Skeletal muscle tissue (tissue), 4 donors: ENCODE data around the gene RERE. TPM values are rescaled to one million over a fixed set of nuclear protein-coding genes. Genes with fewer than 3 reads are reported as not detected.
A peak's percentile ranks its signal among the peaks of the same experiment; 100 is the strongest.
"Not testable (repeated sequence)": the region's sequence is repeated elsewhere in the genome, so short reads cannot be mapped to it uniquely, and the experiment has no call there.

Source experiments
- H3K27ac ChIP-seq: one replicate; pipeline ENCODE4 v1.7.0; 2013; ENCODE audit warnings: mild to moderate bottlenecking, low read depth, low read length, inconsistent platforms
- H3K27me3 ChIP-seq, 3 donors: one replicate each; pipeline ENCODE4 v1.7.0; 2013; ENCODE audit warnings: low read length in 3 of 3; ENCODE audit not compliant: control insufficient read depth in 3 of 3, insufficient read depth in 3 of 3
- H3K36me3 ChIP-seq, 3 donors: one replicate each; pipeline ENCODE4 v1.7.0; 2013; ENCODE audit warnings: low read length in 3 of 3; ENCODE audit not compliant: control insufficient read depth in 3 of 3, insufficient read depth in 3 of 3
- H3K4me1 ChIP-seq, 3 donors: one replicate each; pipeline ENCODE4 v1.7.0; 2013; ENCODE audit warnings: low read length in 3 of 3, mild to moderate bottlenecking in 3 of 3; ENCODE audit not compliant: control insufficient read depth in 3 of 3, insufficient read depth in 3 of 3
- H3K4me3 ChIP-seq, 3 donors: one replicate each; pipeline ENCODE4 v1.7.0; 2013; ENCODE audit warnings: low read length in 3 of 3
- H3K9ac ChIP-seq, 3 donors: one replicate each; pipeline ENCODE4 v1.7.0; 2013; ENCODE audit warnings: low read length in 3 of 3, mild to moderate bottlenecking in 3 of 3, moderate library complexity in 2 of 3, low read depth in 1 of 3
- H3K9me3 ChIP-seq, 3 donors: one replicate each; pipeline ENCODE4 v1.7.0; 2013; ENCODE audit warnings: low read length in 3 of 3; ENCODE audit not compliant: control insufficient read depth in 3 of 3
- total RNA-seq: library from RNA; depleted of rRNA; stranded (reverse); fragments of >200 nt; gene quantifications from one replicate; pipeline ENCODE4 v1.2.3, GENCODE V29; 2014
- donor health status: Osteomylitis.

The RERE gene
- total RNA-seq, 1 donor from 2014 or later = 212 TPM

DNA sequence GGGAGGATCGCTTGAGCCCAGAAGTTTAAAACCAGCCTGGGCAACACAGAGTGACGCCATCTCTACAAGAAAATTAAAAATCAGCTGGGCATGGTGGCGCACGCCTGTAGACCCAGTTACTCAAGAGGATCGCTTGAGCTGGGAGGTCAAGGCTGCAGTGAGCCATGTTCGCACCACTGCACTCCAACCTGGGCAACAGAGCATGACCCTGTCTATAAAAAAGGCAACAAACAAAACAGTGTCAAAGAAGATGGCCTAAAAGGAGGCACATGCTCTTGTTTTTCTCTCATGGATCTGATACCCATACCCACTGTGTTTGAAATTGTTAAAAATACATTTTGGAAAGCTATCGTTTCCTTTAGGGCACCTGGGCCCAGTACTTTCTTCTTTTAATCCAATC, 307.9 kb downstream of the RERE start:
- H3K4me1 ChIP-seq = peaks cover 22 to 31% (median 27%) of the 10 kb centered on the region in 3 donors
- H3K36me3 ChIP-seq = peaks cover 0 to 3% (median 0%) of the 10 kb centered on the region in 3 donors
- no peak overlapping the region for H3K9ac ChIP-seq
- H3K27me3 ChIP-seq = no peaks in the 10 kb centered on the region
- H3K9me3 ChIP-seq = no peaks in the 10 kb centered on the region
- peak overlapping the region in 1 of 3 donors; percentile 42 for H3K4me3 ChIP-seq
- peak overlapping the region; percentile 38 for H3K27ac ChIP-seq

DNA sequence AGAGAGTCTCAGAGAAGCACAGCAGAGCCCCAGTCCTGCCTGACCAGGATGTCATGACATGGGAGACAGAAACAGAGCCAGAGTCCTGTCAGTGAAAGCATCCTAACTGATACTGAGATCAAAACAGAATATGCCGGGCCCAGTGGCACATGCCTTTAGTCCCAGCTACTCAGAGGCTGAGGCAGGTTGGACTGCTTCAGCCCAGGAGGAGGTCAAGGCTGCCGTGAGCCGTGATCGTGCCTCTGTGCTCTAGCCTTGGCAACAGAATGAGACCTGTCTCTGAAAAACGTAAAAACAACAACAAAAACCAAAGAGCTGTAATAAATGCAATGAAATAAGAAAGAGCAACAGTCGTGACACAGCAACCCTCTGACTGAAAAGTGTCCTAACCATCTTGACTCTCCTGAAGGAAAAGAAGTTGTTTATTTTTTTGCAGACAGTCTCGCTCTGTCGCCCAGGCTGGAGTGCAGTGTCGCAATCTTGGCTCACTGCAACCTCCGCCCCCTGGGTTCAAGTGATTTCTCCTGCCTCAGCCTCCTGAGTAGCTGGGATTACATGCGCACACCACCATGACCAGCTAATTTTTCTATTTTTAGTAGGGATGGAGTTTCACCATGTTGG, 310.3 kb downstream of the RERE start:
- Histone ChIP-seq H3K9me3 (no peaks in the 10 kb centered on the region), H3K4me1 (peaks cover 22 to 31% (median 27%) of the 10 kb centered on the region in 3 donors), H3K36me3 (peaks cover 0 to 3% (median 0%) of the 10 kb centered on the region in 3 donors), H3K4me3 (no peak overlapping the region), H3K27ac (peak overlapping the region; percentile 54), H3K27me3 (no peaks in the 10 kb centered on the region), H3K9ac (no peak overlapping the region)

DNA sequence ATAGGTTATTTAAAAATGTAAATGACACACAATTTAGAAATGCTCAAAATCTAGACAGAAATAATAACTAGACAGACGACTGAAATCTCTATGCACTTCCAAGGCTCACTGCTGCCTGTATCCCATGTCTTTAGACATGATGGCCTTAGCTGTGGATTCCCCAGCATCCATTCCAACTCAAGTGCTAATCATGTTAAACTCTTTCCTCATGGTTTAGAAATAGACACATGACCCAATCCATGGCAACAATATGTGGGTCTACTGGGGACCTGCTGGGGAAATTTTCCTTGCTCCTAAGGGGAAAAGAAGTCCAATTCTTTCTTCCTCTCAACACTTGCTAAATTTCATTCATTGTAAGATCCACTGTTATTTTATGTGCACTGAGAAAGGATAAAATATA, 311.0 kb downstream of the RERE start:
- peaks cover 19 to 28% (median 27%) of the 10 kb centered on the region in 3 donors for H3K4me1 ChIP-seq
- peak overlapping the region; percentile 54 for H3K27ac ChIP-seq
- H3K9ac ChIP-seq = no peak overlapping the region
- H3K4me3 ChIP-seq = no peak overlapping the region
- no peaks in the 10 kb centered on the region for H3K9me3 ChIP-seq
- H3K27me3 ChIP-seq = no peaks in the 10 kb centered on the region
- H3K36me3 ChIP-seq = peaks cover 0 to 3% (median 0%) of the 10 kb centered on the region in 3 donors

DNA sequence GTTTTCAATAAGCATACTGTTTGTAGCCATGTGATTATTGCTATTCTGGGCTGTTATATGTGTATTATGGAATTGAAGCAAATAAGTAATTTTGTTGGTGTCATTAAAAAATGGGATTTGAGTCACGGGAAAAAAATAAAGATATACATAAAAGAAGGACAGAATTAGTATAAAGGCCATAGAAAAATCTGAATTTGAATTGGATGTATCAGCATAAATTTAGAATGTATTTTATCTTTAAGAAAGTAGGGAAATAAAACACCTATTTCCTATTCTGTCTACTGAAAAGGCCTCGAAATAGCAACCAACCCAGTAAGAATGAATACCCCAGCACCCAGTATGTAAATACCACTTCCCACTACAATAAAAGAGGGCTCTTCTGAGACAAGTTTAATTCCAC, 313.6 kb downstream of the RERE start:
- Histone ChIP-seq H3K27ac (no peak overlapping the region), H3K9me3 (no peaks in the 10 kb centered on the region), H3K27me3 (no peaks in the 10 kb centered on the region), H3K4me3 (no peak overlapping the region), H3K36me3 (peaks cover 0 to 3% (median 0%) of the 10 kb centered on the region in 3 donors), H3K4me1 (peaks cover 4 to 14% (median 11%) of the 10 kb centered on the region in 3 donors), H3K9ac (no peak overlapping the region)

DNA sequence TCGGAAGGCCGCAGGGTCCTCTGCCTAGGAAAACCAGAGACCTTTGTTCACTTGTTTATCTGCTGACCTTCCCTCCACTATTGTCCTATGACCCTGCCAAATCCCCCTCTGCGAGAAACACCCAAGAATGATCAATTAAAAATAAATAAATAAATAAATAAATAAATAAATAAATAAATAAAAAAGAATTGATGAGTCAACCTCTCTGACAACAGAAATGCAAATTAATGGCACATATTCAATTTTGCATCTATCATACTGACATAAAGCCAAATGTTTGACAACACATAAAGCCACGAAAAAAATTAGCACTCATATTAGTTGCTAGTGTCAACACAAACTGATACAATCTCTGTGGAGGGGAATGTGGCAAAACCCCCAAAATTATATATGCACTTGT, 314.5 kb downstream of the RERE start:
- H3K36me3 ChIP-seq, H3K9ac ChIP-seq, H3K4me3 ChIP-seq, H3K9me3 ChIP-seq, H3K27me3 ChIP-seq, H3K27ac ChIP-seq: not testable (repeated sequence)
- peaks cover 4 to 14% (median 11%) of the 10 kb centered on the region in 3 donors for H3K4me1 ChIP-seq

DNA sequence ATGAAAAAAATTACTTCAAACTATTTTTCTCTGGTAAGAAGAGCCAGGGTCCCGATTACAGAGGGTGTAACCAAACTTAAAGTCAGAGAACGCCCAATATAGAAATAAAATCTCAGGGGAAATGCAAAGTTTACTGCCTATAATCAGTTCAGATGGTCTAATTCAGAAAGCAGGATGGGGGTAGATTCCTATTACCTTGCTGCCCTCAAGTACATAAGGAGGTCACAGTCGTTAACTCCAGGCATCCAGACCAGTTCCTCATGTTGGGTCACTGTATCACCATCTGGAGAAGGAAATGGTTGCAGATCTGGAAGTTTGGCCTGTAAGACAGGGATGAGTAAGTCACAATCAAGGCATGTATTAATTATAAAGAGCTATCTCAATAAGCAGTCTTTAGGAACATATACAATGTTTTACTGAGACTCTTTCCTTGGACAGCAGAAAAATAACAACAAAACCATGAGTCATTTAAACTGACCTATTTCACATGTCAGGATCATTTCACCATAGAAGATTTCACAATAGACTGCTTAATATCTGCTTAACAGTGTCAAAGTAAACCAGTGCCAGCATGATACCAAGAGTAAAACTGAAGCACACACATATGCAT, 320.1 kb downstream of the RERE start:
- Histone ChIP-seq H3K4me1 (peaks cover 5 to 22% (median 9%) of the 10 kb centered on the region in 3 donors), H3K9me3 (no peaks in the 10 kb centered on the region), H3K27me3 (no peaks in the 10 kb centered on the region), H3K36me3 (peaks cover 2 to 13% (median 10%) of the 10 kb centered on the region in 3 donors), H3K27ac (peak overlapping the region; percentile 68), H3K9ac (peak overlapping the region in 1 of 3 donors; percentile 10), H3K4me3 (peak overlapping the region in 1 of 3 donors; percentile 2)

GRCh38 chr1:8496473-8496872, 321.0 kb downstream of the RERE start:
- no peak overlapping the region for H3K4me3 ChIP-seq
- H3K4me1 ChIP-seq = peaks cover 5 to 22% (median 9%) of the 10 kb centered on the region in 3 donors
- peak overlapping the region; percentile 68 for H3K27ac ChIP-seq
- H3K27me3 ChIP-seq = no peaks in the 10 kb centered on the region
- no peak overlapping the region for H3K9ac ChIP-seq
- H3K9me3 ChIP-seq = no peaks in the 10 kb centered on the region
- H3K36me3 ChIP-seq = peaks cover 2 to 13% (median 10%) of the 10 kb centered on the region in 3 donors

DNA sequence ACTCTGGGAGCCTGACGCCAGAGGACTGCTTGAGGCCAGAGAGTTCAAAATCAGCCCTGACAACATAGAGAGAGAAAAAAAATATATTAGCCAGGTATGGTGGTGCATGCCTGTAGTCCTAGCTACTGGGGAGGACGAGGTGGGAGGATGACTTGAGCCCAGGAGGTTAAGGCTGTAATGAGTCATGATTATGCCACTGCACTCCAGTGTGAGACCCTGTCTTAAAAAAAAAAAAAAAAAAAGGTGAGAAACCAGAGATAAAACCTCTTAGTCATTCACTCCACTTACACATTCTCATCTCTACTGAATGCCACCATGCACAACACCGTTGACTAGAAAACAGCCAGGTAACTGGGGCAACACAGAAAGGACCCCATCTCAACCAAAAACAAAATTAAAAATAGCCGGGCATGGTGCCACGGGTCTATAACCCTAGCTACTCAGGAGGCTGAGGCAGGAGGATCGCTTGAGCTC, 321.5 kb downstream of the RERE start:
- peaks cover 5 to 22% (median 9%) of the 10 kb centered on the region in 3 donors for H3K4me1 ChIP-seq
- no peaks in the 10 kb centered on the region for H3K9me3 ChIP-seq
- no peak overlapping the region for H3K9ac ChIP-seq
- no peak overlapping the region for H3K4me3 ChIP-seq
- peaks cover 2 to 13% (median 10%) of the 10 kb centered on the region in 3 donors for H3K36me3 ChIP-seq
- no peak overlapping the region for H3K27ac ChIP-seq
- no peaks in the 10 kb centered on the region for H3K27me3 ChIP-seq

GRCh38 chr1:8494681-8495080, 322.8 kb downstream of the RERE start:
- no peaks in the 10 kb centered on the region for H3K27me3 ChIP-seq
- H3K36me3 ChIP-seq = peaks cover 2 to 13% (median 10%) of the 10 kb centered on the region in 3 donors
- H3K4me1 ChIP-seq = peaks cover 5 to 22% (median 9%) of the 10 kb centered on the region in 3 donors
- no peak overlapping the region for H3K4me3 ChIP-seq
- H3K9ac ChIP-seq = no peak overlapping the region
- H3K9me3 ChIP-seq = no peaks in the 10 kb centered on the region
- no peak overlapping the region for H3K27ac ChIP-seq

GRCh38 chr1:8493916-8494540, 323.4 kb downstream of the RERE start:
- no peaks in the 10 kb centered on the region for H3K27me3 ChIP-seq
- peaks cover 5 to 22% (median 9%) of the 10 kb centered on the region in 3 donors for H3K4me1 ChIP-seq
- H3K27ac ChIP-seq = no peak overlapping the region
- no peak overlapping the region for H3K9ac ChIP-seq
- H3K9me3 ChIP-seq = no peaks in the 10 kb centered on the region
- H3K4me3 ChIP-seq = no peak overlapping the region
- H3K36me3 ChIP-seq = peaks cover 2 to 13% (median 10%) of the 10 kb centered on the region in 3 donors
